ENCODE data around the gene TAP1.

DNA sequence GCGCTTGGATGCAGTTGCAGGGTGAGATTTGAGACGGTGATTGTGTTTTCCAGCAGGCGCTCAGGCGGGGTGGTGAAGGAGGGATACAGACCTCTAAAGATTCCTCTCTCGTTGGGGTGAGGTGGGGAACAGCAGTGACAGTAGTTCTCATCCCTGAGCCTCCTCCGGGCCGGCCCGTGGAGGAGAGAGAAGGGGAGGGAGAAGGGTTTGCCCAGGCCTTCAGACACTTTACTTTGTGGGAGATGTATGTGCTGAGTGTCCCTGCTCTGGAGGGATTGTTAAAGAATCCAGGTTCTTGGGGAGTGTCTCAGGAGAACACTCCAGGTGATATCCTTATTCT is 41.5 kb upstream of the TAP1 start:
- TF ChIP-seq, protein P1, sequence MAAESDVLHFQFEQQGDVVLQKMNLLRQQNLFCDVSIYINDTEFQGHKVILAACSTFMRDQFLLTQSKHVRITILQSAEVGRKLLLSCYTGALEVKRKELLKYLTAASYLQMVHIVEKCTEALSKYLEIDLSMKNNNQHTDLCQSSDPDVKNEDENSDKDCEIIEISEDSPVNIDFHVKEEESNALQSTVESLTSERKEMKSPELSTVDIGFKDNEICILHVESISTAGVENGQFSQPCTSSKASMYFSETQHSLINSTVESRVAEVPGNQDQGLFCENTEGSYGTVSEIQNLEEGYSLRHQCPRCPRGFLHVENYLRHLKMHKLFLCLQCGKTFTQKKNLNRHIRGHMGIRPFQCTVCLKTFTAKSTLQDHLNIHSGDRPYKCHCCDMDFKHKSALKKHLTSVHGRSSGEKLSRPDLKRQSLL (tag by site-specific recombination; IDR thresholded peaks at IDR 0.05), result no peak
- TF ChIP-seq, protein P2, sequence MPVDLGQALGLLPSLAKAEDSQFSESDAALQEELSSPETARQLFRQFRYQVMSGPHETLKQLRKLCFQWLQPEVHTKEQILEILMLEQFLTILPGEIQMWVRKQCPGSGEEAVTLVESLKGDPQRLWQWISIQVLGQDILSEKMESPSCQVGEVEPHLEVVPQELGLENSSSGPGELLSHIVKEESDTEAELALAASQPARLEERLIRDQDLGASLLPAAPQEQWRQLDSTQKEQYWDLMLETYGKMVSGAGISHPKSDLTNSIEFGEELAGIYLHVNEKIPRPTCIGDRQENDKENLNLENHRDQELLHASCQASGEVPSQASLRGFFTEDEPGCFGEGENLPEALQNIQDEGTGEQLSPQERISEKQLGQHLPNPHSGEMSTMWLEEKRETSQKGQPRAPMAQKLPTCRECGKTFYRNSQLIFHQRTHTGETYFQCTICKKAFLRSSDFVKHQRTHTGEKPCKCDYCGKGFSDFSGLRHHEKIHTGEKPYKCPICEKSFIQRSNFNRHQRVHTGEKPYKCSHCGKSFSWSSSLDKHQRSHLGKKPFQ (tag by site-specific recombination; IDR thresholded peaks at IDR 0.05), result no peak
- TF ChIP-seq, protein P3, sequence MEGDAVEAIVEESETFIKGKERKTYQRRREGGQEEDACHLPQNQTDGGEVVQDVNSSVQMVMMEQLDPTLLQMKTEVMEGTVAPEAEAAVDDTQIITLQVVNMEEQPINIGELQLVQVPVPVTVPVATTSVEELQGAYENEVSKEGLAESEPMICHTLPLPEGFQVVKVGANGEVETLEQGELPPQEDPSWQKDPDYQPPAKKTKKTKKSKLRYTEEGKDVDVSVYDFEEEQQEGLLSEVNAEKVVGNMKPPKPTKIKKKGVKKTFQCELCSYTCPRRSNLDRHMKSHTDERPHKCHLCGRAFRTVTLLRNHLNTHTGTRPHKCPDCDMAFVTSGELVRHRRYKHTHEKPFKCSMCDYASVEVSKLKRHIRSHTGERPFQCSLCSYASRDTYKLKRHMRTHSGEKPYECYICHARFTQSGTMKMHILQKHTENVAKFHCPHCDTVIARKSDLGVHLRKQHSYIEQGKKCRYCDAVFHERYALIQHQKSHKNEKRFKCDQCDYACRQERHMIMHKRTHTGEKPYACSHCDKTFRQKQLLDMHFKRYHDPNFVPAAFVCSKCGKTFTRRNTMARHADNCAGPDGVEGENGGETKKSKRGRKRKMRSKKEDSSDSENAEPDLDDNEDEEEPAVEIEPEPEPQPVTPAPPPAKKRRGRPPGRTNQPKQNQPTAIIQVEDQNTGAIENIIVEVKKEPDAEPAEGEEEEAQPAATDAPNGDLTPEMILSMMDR (tag by site-specific recombination; IDR thresholded peaks at IDR 0.05), result no peak
- TF ChIP-seq ZNF830 (tag by site-specific recombination; IDR thresholded peaks at IDR 0.05; ENCODE audit: low read depth) (no peak), ZNF184 (tag by site-specific recombination; IDR thresholded peaks at IDR 0.05) (no peak), ZNF274 (IDR thresholded peaks at IDR 0.05; ENCODE audit: low read length) (no peak), ZNF274 (tag by site-specific recombination; IDR thresholded peaks at IDR 0.05; ENCODE audit: borderline replicate concordance) (no peak), ZBTB21 (tag by site-specific recombination; IDR thresholded peaks at IDR 0.05) (no peak), ZNF623 (tag by site-specific recombination; IDR thresholded peaks at IDR 0.05) (no peak), ZNF610 (tag by site-specific recombination; IDR thresholded peaks at IDR 0.05; ENCODE audit: borderline replicate concordance) (no peak), ZSCAN23 (tag by site-specific recombination; IDR thresholded peaks at IDR 0.05) (no peak)
- TF ChIP-seq, protein P4, sequence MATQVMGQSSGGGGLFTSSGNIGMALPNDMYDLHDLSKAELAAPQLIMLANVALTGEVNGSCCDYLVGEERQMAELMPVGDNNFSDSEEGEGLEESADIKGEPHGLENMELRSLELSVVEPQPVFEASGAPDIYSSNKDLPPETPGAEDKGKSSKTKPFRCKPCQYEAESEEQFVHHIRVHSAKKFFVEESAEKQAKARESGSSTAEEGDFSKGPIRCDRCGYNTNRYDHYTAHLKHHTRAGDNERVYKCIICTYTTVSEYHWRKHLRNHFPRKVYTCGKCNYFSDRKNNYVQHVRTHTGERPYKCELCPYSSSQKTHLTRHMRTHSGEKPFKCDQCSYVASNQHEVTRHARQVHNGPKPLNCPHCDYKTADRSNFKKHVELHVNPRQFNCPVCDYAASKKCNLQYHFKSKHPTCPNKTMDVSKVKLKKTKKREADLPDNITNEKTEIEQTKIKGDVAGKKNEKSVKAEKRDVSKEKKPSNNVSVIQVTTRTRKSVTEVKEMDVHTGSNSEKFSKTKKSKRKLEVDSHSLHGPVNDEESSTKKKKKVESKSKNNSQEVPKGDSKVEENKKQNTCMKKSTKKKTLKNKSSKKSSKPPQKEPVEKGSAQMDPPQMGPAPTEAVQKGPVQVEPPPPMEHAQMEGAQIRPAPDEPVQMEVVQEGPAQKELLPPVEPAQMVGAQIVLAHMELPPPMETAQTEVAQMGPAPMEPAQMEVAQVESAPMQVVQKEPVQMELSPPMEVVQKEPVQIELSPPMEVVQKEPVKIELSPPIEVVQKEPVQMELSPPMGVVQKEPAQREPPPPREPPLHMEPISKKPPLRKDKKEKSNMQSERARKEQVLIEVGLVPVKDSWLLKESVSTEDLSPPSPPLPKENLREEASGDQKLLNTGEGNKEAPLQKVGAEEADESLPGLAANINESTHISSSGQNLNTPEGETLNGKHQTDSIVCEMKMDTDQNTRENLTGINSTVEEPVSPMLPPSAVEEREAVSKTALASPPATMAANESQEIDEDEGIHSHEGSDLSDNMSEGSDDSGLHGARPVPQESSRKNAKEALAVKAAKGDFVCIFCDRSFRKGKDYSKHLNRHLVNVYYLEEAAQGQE (tag by site-specific recombination; IDR thresholded peaks at IDR 0.05), result no peak
- TF ChIP-seq, protein P5, sequence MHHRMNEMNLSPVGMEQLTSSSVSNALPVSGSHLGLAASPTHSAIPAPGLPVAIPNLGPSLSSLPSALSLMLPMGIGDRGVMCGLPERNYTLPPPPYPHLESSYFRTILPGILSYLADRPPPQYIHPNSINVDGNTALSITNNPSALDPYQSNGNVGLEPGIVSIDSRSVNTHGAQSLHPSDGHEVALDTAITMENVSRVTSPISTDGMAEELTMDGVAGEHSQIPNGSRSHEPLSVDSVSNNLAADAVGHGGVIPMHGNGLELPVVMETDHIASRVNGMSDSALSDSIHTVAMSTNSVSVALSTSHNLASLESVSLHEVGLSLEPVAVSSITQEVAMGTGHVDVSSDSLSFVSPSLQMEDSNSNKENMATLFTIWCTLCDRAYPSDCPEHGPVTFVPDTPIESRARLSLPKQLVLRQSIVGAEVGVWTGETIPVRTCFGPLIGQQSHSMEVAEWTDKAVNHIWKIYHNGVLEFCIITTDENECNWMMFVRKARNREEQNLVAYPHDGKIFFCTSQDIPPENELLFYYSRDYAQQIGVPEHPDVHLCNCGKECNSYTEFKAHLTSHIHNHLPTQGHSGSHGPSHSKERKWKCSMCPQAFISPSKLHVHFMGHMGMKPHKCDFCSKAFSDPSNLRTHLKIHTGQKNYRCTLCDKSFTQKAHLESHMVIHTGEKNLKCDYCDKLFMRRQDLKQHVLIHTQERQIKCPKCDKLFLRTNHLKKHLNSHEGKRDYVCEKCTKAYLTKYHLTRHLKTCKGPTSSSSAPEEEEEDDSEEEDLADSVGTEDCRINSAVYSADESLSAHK (tag by site-specific recombination; IDR thresholded peaks at IDR 0.05), result no peak
- TF ChIP-seq, protein P6, sequence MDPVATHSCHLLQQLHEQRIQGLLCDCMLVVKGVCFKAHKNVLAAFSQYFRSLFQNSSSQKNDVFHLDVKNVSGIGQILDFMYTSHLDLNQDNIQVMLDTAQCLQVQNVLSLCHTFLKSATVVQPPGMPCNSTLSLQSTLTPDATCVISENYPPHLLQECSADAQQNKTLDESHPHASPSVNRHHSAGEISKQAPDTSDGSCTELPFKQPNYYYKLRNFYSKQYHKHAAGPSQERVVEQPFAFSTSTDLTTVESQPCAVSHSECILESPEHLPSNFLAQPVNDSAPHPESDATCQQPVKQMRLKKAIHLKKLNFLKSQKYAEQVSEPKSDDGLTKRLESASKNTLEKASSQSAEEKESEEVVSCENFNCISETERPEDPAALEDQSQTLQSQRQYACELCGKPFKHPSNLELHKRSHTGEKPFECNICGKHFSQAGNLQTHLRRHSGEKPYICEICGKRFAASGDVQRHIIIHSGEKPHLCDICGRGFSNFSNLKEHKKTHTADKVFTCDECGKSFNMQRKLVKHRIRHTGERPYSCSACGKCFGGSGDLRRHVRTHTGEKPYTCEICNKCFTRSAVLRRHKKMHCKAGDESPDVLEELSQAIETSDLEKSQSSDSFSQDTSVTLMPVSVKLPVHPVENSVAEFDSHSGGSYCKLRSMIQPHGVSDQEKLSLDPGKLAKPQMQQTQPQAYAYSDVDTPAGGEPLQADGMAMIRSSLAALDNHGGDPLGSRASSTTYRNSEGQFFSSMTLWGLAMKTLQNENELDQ (tag by site-specific recombination; IDR thresholded peaks at IDR 0.05; ENCODE audit: low read depth), result no peak
- TF ChIP-seq, protein P7, sequence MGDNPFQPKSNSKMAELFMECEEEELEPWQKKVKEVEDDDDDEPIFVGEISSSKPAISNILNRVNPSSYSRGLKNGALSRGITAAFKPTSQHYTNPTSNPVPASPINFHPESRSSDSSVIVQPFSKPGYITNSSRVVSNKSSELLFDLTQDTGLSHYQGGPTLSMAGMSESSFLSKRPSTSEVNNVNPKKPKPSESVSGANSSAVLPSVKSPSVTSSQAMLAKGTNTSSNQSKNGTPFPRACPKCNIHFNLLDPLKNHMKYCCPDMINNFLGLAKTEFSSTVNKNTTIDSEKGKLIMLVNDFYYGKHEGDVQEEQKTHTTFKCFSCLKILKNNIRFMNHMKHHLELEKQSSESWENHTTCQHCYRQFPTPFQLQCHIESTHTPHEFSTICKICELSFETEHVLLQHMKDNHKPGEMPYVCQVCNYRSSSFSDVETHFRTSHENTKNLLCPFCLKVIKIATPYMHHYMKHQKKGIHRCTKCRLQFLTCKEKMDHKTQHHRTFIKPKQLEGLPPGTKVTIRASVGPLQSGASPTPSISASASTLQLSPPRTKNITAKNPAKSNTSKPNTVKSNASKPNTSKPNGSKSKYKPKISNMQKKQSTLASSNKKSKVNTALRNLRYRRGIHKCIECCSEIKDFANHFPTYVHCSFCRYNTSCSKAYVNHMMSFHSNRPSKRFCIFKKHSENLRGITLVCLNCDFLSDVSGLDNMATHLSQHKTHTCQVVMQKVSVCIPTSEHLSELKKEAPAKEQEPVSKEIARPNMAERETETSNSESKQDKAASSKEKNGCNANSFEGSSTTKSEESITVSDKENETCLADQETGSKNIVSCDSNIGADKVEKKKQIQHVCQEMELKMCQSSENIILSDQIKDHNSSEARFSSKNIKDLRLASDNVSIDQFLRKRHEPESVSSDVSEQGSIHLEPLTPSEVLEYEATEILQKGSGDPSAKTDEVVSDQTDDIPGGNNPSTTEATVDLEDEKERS (tag by site-specific recombination; IDR thresholded peaks at IDR 0.05), result no peak
